PC-9 (cell line): Measurements from ENCODE around the gene SLCO2B1. TPM values are rescaled to one million over a fixed set of nuclear protein-coding genes. Genes with fewer than 3 reads are reported as not detected.

ENCODE experiments used
- BruUV-seq: library from RNA; stranded (reverse); fragments of 400-500 nt; replicated peaks from 2 replicates; lab custom pipeline; 2021; lab: Mats Ljungman, UMichigan
- CTCF ChIA-PET: fragments of 300-600 bp; sonication (Branson Sonifier 250); formaldehyde crosslinking; loops from one replicate; lab custom pipeline; 2022; ENCODE audit warnings: antibody characterized with exemption; lab: Charles Lee
- POLR2A ChIA-PET: fragments of 300-600 bp; sonication (Branson Sonifier 250); formaldehyde crosslinking; loops from one replicate; lab custom pipeline; 2022; ENCODE audit warnings: antibody characterized with exemption; ENCODE audit not compliant: unreplicated experiment; lab: Charles Lee
- DNase-seq, 2 experiments: peaks; one replicate each; pipeline versions ENCODE4 v3.0.0 to v3.0.0-alpha.2; 2015 to 2022; ENCODE audit warnings: mixed read lengths in 1 of 2
- H2AFZ ChIP-seq: fragments of 200-600 bp; sonication (generic); 2 replicates; pipeline ENCODE4 v1.8.1; 2017; ENCODE audit warnings: antibody characterized with exemption
- H3F3A ChIP-seq: fragments of 200-600 bp; sonication (generic); 2 replicates; pipeline ENCODE4 v1.8.1; 2017; ENCODE audit warnings: antibody characterized with exemption, mild to moderate bottlenecking, low read depth; ENCODE audit not compliant: insufficient read depth
- H3K27ac ChIP-seq: fragments of 200-600 bp; sonication (generic); 2 replicates; pipeline ENCODE4 v1.6.1; 2016; ENCODE audit warnings: mixed run types
- H3K27me3 ChIP-seq: fragments of 200-600 bp; sonication (generic); 2 replicates; pipeline ENCODE4 v1.6.1; 2016; ENCODE audit warnings: low read depth, mixed run types; ENCODE audit not compliant: insufficient read depth
- H3K36me3 ChIP-seq: fragments of 200-600 bp; sonication (generic); 2 replicates; pipeline ENCODE4 v1.6.1; 2016; ENCODE audit warnings: low read depth, mixed run types
- H3K4me1 ChIP-seq: fragments of 200-600 bp; sonication (generic); replicated peaks from 2 replicates; pipeline ENCODE4 v1.6.1; 2016; ENCODE audit warnings: mixed run types; ENCODE audit not compliant: insufficient read depth
- H3K4me2 ChIP-seq: fragments of 200-600 bp; sonication (generic); 2 replicates; pipeline ENCODE4 v1.6.1; 2017; ENCODE audit warnings: mixed run types
- H3K4me3 ChIP-seq: fragments of 200-600 bp; sonication (generic); 2 replicates; pipeline ENCODE4 v1.6.1; 2016; ENCODE audit warnings: mixed run types
- H3K79me2 ChIP-seq: fragments of 200-600 bp; sonication (generic); 2 replicates; pipeline ENCODE4 v1.6.1; 2017; ENCODE audit warnings: low read depth, mixed run types
- H3K9me2 ChIP-seq: fragments of 200-600 bp; sonication (generic); 2 replicates; pipeline ENCODE4 v1.8.1; 2017; ENCODE audit warnings: mild to moderate bottlenecking; ENCODE audit not compliant: insufficient read depth
- H3K9me3 ChIP-seq: fragments of 200-600 bp; sonication (generic); 2 replicates; pipeline ENCODE4 v1.8.1; 2016; ENCODE audit warnings: low read depth; ENCODE audit not compliant: insufficient read depth
- H4K20me1 ChIP-seq: fragments of 200-600 bp; sonication (generic); 2 replicates; pipeline ENCODE4 v1.8.1; 2017; ENCODE audit not compliant: insufficient read depth
- EZH2 ChIP-seq: fragments of 200-600 bp; sonication (generic); IDR thresholded peaks from 2 replicates; pipeline ENCODE4 v1.8.0; 2017; ENCODE audit warnings: antibody characterized with exemption, low read depth
- intact Hi-C: fragments of 100-400 bp; cut with micrococcal nuclease; formaldehyde crosslinking; loops from one replicate; pipeline ENCODE4 v1.10.0; 2022; ENCODE audit not compliant: unreplicated experiment
- total RNA-seq: library from RNA; stranded (reverse); gene quantifications from 2 replicates; pipeline ENCODE4 v1.2.3, GENCODE V29; 2021
- TF ChIP-seq, protein P1 (sequence below): fragments of 200-600 bp; sonication (generic); conservative IDR thresholded peaks from 2 replicates; pipeline ENCODE4 v1.6.1; 2017; ENCODE audit warnings: mixed run types, antibody characterized with exemption, mild to moderate bottlenecking, moderate library complexity

The SLCO2B1 gene
- total RNA-seq, 1 experiment from 2014 or later, result 1.3 TPM

DNA sequence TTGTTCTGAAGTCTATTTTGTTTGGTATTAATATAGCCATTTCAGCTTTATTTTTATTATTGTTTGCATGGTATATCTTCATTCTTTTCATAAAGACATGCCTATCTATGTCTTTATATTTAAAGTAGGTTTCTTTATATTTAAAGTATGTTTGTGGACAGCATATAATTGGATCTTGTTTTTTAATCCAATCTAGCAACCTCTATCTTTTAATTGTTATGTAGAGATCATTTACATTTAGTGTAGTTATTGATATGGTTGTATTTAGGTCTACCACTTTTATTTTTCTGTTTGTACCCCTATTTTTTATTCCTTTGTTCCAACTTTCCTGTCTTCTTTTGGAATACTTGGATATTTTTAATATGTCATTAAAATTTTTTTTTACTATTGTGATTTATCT, 103.4 kb downstream of the SLCO2B1 start:
- BruUV-seq, result no TSS peak
- Histone ChIP-seq H3K9me2 (no peaks in the 10 kb centered on the region), H3K4me1 (no peaks in the 10 kb centered on the region), H3K4me2 (no peak overlapping the region), H2AFZ (no peak overlapping the region), H3K27me3 (peaks cover 28% of the 10 kb centered on the region; the same call in 1 of the 2 replicates), H3K36me3 (no peaks in the 10 kb centered on the region), H3K4me3 (no peak overlapping the region), H3K9me3 (0 out of 2 replicates have a peak, but pooled peaks cover 11% of the 10 kb centered on the region), H3K27ac (no peak overlapping the region), H3F3A (no peaks in the 10 kb centered on the region), H4K20me1 (no peaks in the 10 kb centered on the region), H3K79me2 (no peaks in the 10 kb centered on the region)
- no peak for TF ChIP-seq EZH2
- TF ChIP-seq, protein P1, sequence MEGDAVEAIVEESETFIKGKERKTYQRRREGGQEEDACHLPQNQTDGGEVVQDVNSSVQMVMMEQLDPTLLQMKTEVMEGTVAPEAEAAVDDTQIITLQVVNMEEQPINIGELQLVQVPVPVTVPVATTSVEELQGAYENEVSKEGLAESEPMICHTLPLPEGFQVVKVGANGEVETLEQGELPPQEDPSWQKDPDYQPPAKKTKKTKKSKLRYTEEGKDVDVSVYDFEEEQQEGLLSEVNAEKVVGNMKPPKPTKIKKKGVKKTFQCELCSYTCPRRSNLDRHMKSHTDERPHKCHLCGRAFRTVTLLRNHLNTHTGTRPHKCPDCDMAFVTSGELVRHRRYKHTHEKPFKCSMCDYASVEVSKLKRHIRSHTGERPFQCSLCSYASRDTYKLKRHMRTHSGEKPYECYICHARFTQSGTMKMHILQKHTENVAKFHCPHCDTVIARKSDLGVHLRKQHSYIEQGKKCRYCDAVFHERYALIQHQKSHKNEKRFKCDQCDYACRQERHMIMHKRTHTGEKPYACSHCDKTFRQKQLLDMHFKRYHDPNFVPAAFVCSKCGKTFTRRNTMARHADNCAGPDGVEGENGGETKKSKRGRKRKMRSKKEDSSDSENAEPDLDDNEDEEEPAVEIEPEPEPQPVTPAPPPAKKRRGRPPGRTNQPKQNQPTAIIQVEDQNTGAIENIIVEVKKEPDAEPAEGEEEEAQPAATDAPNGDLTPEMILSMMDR, result no peak
- CTCF ChIA-PET, result no interaction called here
- no peak for DNase-seq
- POLR2A ChIA-PET, result no interaction called here
- intact Hi-C loops, result no loop called here

Other genes starting within 250 kb of the SLCO2B1 start
- gene XRRA1, start 202.0 kb upstream of the SLCO2B1 start, total RNA-seq, result 29.5 and 43.0 TPM in 2 replicates
- 122 and 175 TPM in 2 replicates for gene SPCS2, start 201.8 kb upstream of the SLCO2B1 start, total RNA-seq
- 9.9 and 11.8 TPM in 2 replicates for gene NEU3, start 162.2 kb upstream of the SLCO2B1 start, total RNA-seq
- gene OR2AT4, start 54.2 kb upstream of the SLCO2B1 start, total RNA-seq, result 0.11 TPM in 1 of 2 replicates, not detected in the other
- not detected in 2 replicates for gene TPBGL, start 89.7 kb downstream of the SLCO2B1 start, total RNA-seq
- 31.8 and 43.6 TPM in 2 replicates for gene ARRB1, start 200.6 kb downstream of the SLCO2B1 start, total RNA-seq
- 3,914 and 4,011 TPM in 2 replicates for gene RPS3, start 248.4 kb downstream of the SLCO2B1 start, total RNA-seq